Measurements from ENCODE around the gene PROKR1. TPM values are rescaled to one million over a fixed set of nuclear protein-coding genes. Genes with fewer than 3 reads are reported as not detected.

The PROKR1 gene
- total and polyA plus RNA-seq, 2 donors (not counting 1 experiment from before 2014, with no cell fraction given), result 0.01 TPM; not detected in 1

GRCh38 chr2:68659081-68659480 is 15.7 kb downstream of the PROKR1 start:
- no peak overlapping the region for H3K27ac ChIP-seq (ENCODE audit: low read length in 2 of 2)
- H3K9me3 Mint-ChIP-seq (ENCODE audit: insufficient read depth), result no peaks in the 10 kb centered on the region
- H3K79me2 ChIP-seq (ENCODE audit: control insufficient read depth, insufficient read depth, low read length), result no peaks in the 10 kb centered on the region
- no peaks in the 10 kb centered on the region for H3K36me3 ChIP-seq (replicated peaks in 1 of 2; ENCODE audit: control extremely low read depth in 1 of 2, control insufficient read depth in 1 of 2, extremely low read depth in 1 of 2, insufficient read depth in 2 of 2, low read length in 1 of 2)
- H3K9me3 ChIP-seq (ENCODE audit: control extremely low read depth in 1 of 3, control insufficient read depth in 2 of 3, insufficient read depth in 1 of 3, low read length in 2 of 3), result peaks cover 0 to 7% (median 0%) of the 10 kb centered on the region in 3 donors
- peaks cover 0 to 3% (median 0%) of the 10 kb centered on the region in 4 experiments for H3K27me3 ChIP-seq (replicated peaks in 1 of 4; ENCODE audit: control extremely low read depth in 1 of 4, control insufficient read depth in 3 of 4, insufficient read depth in 4 of 4, low read length in 3 of 4)
- no peak overlapping the region for H3K27ac Mint-ChIP-seq
- DNase-seq (no peak), ATAC-seq (ENCODE audit: low read depth) (no peak)
- CTCF ChIA-PET, result no interaction called here
- intact Hi-C loops (cut with micrococcal nuclease), result no loop called here
- POLR2A ChIA-PET, result no interaction called here
- H2AFZ ChIP-seq (ENCODE audit: insufficient read depth, low read depth, low read length, poor library complexity, severe bottlenecking), result no peak overlapping the region
- no peak overlapping the region for H3K4me3 Mint-ChIP-seq
- no peak overlapping the region for H3K4me3 ChIP-seq (ENCODE audit: control extremely low read depth in 1 of 5, extremely low read depth in 1 of 5, insufficient read depth in 1 of 5, low read depth in 2 of 5, low read length in 4 of 5)
- no peak overlapping the region for H3K4me2 ChIP-seq (replicated peaks; ENCODE audit: low read depth, low read length, poor library complexity, severe bottlenecking)
- peaks cover 21% of the 10 kb centered on the region for H3K27me3 Mint-ChIP-seq
- peaks cover 12% of the 10 kb centered on the region for H3K4me1 Mint-ChIP-seq
- TF ChIP-seq EZH2 (IDR thresholded peaks at IDR 0.05; ENCODE audit: borderline replicate concordance, insufficient read depth, low read depth, low read length, poor library complexity, severe bottlenecking) (no peak), CTCF (IDR thresholded peaks at IDR 0.05) (no peak)
- H3K9ac ChIP-seq (ENCODE audit: low read length), result no peak overlapping the region
- no peaks in the 10 kb centered on the region for H4K20me1 ChIP-seq (ENCODE audit: control insufficient read depth, insufficient read depth, low read length, poor library complexity, severe bottlenecking)
- peaks cover 8% of the 10 kb centered on the region in 2 donors for H3K4me1 ChIP-seq (ENCODE audit: control insufficient read depth in 2 of 2, insufficient read depth in 2 of 2, low read length in 2 of 2)

GRCh38 chr2:68660658-68661057 is 17.3 kb downstream of the PROKR1 start:
- CTCF ChIA-PET, result no interaction called here
- POLR2A ChIA-PET, result no interaction called here

More at GRCh38 chr2:68660658-68661057, 17.3 kb downstream of the PROKR1 start:
- ATAC-seq (ENCODE audit: low read depth) (no peak), DNase-seq (no peak)
- no peaks in the 10 kb centered on the region for H3K9me3 Mint-ChIP-seq (ENCODE audit: insufficient read depth)
- H3K4me3 Mint-ChIP-seq, result no peak overlapping the region
- WGBS (ENCODE audit: insufficient coverage), result 95% methylated on average over 2 of the region's 3 CpGs
- no peak for TF ChIP-seq CTCF (IDR thresholded peaks at IDR 0.05)
- TF ChIP-seq EZH2 (IDR thresholded peaks at IDR 0.05; ENCODE audit: borderline replicate concordance, insufficient read depth, low read depth, low read length, poor library complexity, severe bottlenecking), result no peak
- Histone ChIP-seq H3K79me2 (ENCODE audit: control insufficient read depth, insufficient read depth, low read length) (no peaks in the 10 kb centered on the region), H4K20me1 (ENCODE audit: control insufficient read depth, insufficient read depth, low read length, poor library complexity, severe bottlenecking) (no peaks in the 10 kb centered on the region), H3K27ac (ENCODE audit: low read length in 2 of 2) (no peak overlapping the region), H3K4me1 (ENCODE audit: control insufficient read depth in 2 of 2, insufficient read depth in 2 of 2, low read length in 2 of 2) (peaks cover 8% of the 10 kb centered on the region in 2 donors), H3K9me3 (ENCODE audit: control extremely low read depth in 1 of 3, control insufficient read depth in 2 of 3, insufficient read depth in 1 of 3, low read length in 2 of 3) (no peaks in the 10 kb centered on the region), H2AFZ (ENCODE audit: insufficient read depth, low read depth, low read length, poor library complexity, severe bottlenecking) (no peak overlapping the region), H3K9ac (ENCODE audit: low read length) (no peak overlapping the region), H3K36me3 (replicated peaks in 1 of 2; ENCODE audit: control extremely low read depth in 1 of 2, control insufficient read depth in 1 of 2, extremely low read depth in 1 of 2, insufficient read depth in 2 of 2, low read length in 1 of 2) (no peaks in the 10 kb centered on the region), H3K4me2 (replicated peaks; ENCODE audit: low read depth, low read length, poor library complexity, severe bottlenecking) (no peak overlapping the region), H3K27me3 (replicated peaks in 1 of 4; ENCODE audit: control extremely low read depth in 1 of 4, control insufficient read depth in 3 of 4, insufficient read depth in 4 of 4, low read length in 3 of 4) (no peaks in the 10 kb centered on the region), H3K4me3 (ENCODE audit: control extremely low read depth in 1 of 5, extremely low read depth in 1 of 5, insufficient read depth in 1 of 5, low read depth in 2 of 5, low read length in 4 of 5) (no peak overlapping the region)
- intact Hi-C loops (cut with micrococcal nuclease), result no loop called here
- no peak overlapping the region for H3K27ac Mint-ChIP-seq
- peaks cover 10% of the 10 kb centered on the region for H3K27me3 Mint-ChIP-seq
- H3K4me1 Mint-ChIP-seq, result peaks cover 12% of the 10 kb centered on the region

All from B cell (primary cell).